ENCODE results near the gene RBFOX1. TPM values are rescaled to one million over a fixed set of nuclear protein-coding genes. Genes with fewer than 3 reads are reported as not detected.

RBFOX1 gene
- total RNA-seq, 4 donors from 2014 or later = not detected

DNA sequence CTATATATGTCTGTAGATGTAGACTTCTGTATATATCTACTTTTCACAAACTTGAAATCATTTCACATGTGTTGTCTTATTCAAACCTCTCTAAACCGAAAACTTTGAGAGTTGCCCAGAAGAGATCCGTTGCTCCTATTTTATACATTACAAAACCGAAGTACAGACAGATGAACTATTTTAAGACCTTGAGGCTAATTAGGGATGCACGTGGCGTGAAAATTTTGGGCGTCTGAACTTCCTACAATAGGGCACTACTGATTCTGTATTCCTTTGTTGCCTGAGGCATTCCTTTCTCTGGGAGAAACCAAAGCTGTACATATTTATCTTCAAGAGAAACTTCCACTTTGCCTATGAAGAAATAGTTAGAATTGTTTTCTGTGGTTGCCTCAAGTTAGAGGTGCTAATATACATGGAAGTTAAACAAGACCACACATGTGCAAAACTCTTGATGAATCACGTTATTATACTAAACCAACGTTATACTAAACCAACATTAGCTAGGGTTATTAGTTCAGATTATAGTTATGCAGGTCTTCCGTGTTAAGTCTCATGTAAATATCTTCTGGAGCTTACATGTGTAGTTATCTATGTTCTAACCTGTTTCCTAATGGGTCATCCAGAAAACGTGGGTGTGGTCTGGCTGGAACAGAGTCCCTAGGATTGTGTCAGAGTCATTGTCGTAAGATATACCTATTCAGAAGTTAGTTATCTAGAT lies 111.2 kb downstream of the RBFOX1 start:
- no peak for DNase-seq (ENCODE audit: extremely low spot score)
- peaks cover 0 to 6% (median 0%) of the 10 kb centered on the region in 4 donors for H3K27me3 ChIP-seq
- H3K9me3 ChIP-seq = no peaks in the 10 kb centered on the region
- no peak overlapping the region for H3K27ac ChIP-seq (replicated peaks in 1 of 4)
- TF ChIP-seq POLR2A (IDR thresholded peaks at IDR 0.05; ENCODE audit: low read depth) (no peak), EP300 (IDR thresholded peaks at IDR 0.05) (no peak), POLR2AphosphoS5 (IDR thresholded peaks at IDR 0.05) (no peak), CTCF (IDR thresholded peaks at IDR 0.05) (no peak)
- intact Hi-C loops (cut with DNase I) = no loop called here
- 67% methylated on average over 11 of the region's 11 CpGs for WGBS
- no peaks in the 10 kb centered on the region for H3K36me3 ChIP-seq
- no peak overlapping the region for H3K4me3 ChIP-seq
- H3K4me1 ChIP-seq = no peaks in the 10 kb centered on the region

- no peak for TF ChIP-seq CTCF (IDR thresholded peaks at IDR 0.05)
- no peak overlapping the region for H3K27ac ChIP-seq (replicated peaks in 1 of 4)
- peaks cover 0 to 4% (median 0%) of the 10 kb centered on the region in 4 donors for H3K4me1 ChIP-seq
- 84% methylated on average over 3 of the region's 3 CpGs for WGBS
- intact Hi-C loops (cut with DNase I) = no loop called here
- H3K9me3 ChIP-seq = no peaks in the 10 kb centered on the region
- no peaks in the 10 kb centered on the region for H3K36me3 ChIP-seq
- no peak for DNase-seq (ENCODE audit: extremely low spot score)
- no peaks in the 10 kb centered on the region for H3K27me3 ChIP-seq
- H3K4me3 ChIP-seq = no peak overlapping the region
Measured at GRCh38 chr16:7449306-7449705, 116.7 kb downstream of the RBFOX1 start.

GRCh38 chr16:7449808-7450207 lies 117.2 kb downstream of the RBFOX1 start:
- Histone ChIP-seq H3K27me3 (no peaks in the 10 kb centered on the region), H3K9me3 (peaks cover 0 to 4% (median 0%) of the 10 kb centered on the region in 4 donors), H3K36me3 (no peaks in the 10 kb centered on the region), H3K27ac (replicated peaks in 1 of 4) (no peak overlapping the region), H3K4me1 (peaks cover 0 to 4% (median 0%) of the 10 kb centered on the region in 4 donors), H3K4me3 (no peak overlapping the region)
- 88% methylated on average over 7 of the region's 7 CpGs for WGBS
- intact Hi-C loops (cut with DNase I) = no loop called here
- no peak for DNase-seq (ENCODE audit: extremely low spot score)
- TF ChIP-seq POLR2AphosphoS5 (IDR thresholded peaks at IDR 0.05) (no peak), EP300 (IDR thresholded peaks at IDR 0.05) (no peak), POLR2A (IDR thresholded peaks at IDR 0.05; ENCODE audit: low read depth) (no peak), CTCF (IDR thresholded peaks at IDR 0.05) (no peak)

GRCh38 chr16:7450440-7450839 lies 117.8 kb downstream of the RBFOX1 start:
- Histone ChIP-seq H3K9me3 (peaks cover 0 to 6% (median 2%) of the 10 kb centered on the region in 4 donors), H3K27ac (replicated peaks in 1 of 4) (no peak overlapping the region), H3K36me3 (no peaks in the 10 kb centered on the region), H3K4me1 (peaks cover 0 to 4% (median 0%) of the 10 kb centered on the region in 4 donors), H3K27me3 (no peaks in the 10 kb centered on the region), H3K4me3 (no peak overlapping the region)
- no peak for DNase-seq (ENCODE audit: extremely low spot score)
- WGBS = 78% methylated on average over 7 of the region's 7 CpGs
- intact Hi-C loops (cut with DNase I) = no loop called here
- TF ChIP-seq POLR2AphosphoS5 (IDR thresholded peaks at IDR 0.05) = no peak
- TF ChIP-seq CTCF (IDR thresholded peaks at IDR 0.05) = no peak
- no peak for TF ChIP-seq EP300 (IDR thresholded peaks at IDR 0.05)
- TF ChIP-seq POLR2A (IDR thresholded peaks at IDR 0.05; ENCODE audit: low read depth) = no peak

DNA sequence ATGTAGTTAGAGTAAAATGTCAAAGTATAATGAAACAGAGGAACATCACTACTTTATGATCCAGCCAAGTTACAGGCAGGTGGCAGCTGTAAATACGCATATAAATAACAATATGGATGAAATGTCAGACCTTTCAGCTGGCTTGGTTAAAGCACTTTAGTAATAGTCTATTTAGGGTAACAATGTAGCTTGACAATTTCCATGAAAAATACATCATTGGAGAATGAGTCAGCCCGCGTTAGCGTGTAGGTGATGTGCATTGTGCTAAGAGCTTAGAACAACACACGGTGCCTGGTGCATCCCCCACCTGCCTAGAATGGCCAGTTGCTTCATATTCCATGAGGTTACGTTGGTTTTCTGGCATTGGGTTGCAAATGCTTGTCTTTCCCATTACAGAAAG lies 119.4 kb downstream of the RBFOX1 start:
- DNase-seq (ENCODE audit: extremely low spot score) = no peak
- intact Hi-C loops (cut with DNase I) = no loop called here
- Histone ChIP-seq H3K9me3 (peaks cover 0 to 6% (median 2%) of the 10 kb centered on the region in 4 donors), H3K27ac (replicated peaks in 1 of 4) (no peak overlapping the region), H3K4me1 (peaks cover 0 to 4% (median 0%) of the 10 kb centered on the region in 4 donors), H3K27me3 (no peaks in the 10 kb centered on the region), H3K4me3 (no peak overlapping the region), H3K36me3 (no peaks in the 10 kb centered on the region)
- 82% methylated on average over 6 of the region's 6 CpGs for WGBS
- TF ChIP-seq POLR2A (IDR thresholded peaks at IDR 0.05; ENCODE audit: low read depth) = no peak
